NCI-H2029 (cell line): ENCODE results near the gene LYPD6.
A peak's percentile ranks its signal among the peaks of the same experiment; 100 is the strongest.

Experiments used
- DNase-seq: peaks from one replicate; lab custom pipeline; 2025; lab: John Stamatoyannopoulos, UW

The LYPD6 gene

GRCh38 chr2:149353421-149353820 lies 23.0 kb downstream of the LYPD6 start:
- no peak for DNase-seq

- DNase-seq, result no peak
Observed at GRCh38 chr2:149355716-149356422, 25.5 kb downstream of the LYPD6 start.

GRCh38 chr2:149357058-149357457 lies 26.7 kb downstream of the LYPD6 start:
- DNase-seq, result no peak

GRCh38 chr2:149360106-149360505 lies 29.7 kb downstream of the LYPD6 start:
- DNase-seq, result no peak

DNA sequence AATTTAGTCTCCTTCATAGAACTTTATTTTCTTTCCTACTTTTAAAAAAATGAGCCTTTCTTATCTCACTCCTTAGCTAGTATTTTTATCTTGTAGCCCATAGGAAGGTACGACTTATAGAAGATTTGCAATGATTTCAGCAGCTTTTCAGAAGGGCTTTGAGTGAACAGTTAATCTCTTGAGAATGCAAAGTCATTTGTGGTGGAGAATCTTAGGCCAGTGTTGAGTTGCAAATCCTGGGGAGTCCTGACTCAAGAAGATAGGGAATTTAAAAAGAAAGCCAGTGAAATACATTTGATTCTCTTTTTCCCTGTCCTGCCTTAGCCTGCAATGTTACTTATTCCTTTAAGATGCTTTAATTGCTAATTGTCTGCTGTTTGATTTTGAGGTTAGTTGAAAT lies 33.6 kb downstream of the LYPD6 start:
- DNase-seq, result no peak

DNA sequence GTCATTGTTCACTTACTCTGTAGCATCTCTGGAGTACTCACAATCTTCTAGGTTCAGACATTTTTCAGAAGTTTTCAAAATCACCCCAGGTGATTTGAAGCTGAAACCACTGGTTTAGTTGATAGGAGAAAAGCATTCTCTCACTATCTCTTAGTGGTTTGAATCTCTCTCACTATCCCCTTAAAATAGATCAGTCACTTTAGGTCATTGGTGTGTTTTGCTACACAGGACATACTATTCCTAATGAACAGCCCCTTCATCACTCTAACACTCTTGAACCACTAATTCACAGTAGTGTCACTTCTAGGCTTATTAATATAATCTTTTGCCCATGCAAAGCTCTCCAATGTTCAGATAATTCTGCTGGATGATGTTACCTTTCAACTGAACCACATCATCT lies 34.5 kb downstream of the LYPD6 start:
- DNase-seq, result no peak

GRCh38 chr2:149365931-149366583 lies 35.7 kb downstream of the LYPD6 start:
- peak; percentile 88 for DNase-seq

DNA sequence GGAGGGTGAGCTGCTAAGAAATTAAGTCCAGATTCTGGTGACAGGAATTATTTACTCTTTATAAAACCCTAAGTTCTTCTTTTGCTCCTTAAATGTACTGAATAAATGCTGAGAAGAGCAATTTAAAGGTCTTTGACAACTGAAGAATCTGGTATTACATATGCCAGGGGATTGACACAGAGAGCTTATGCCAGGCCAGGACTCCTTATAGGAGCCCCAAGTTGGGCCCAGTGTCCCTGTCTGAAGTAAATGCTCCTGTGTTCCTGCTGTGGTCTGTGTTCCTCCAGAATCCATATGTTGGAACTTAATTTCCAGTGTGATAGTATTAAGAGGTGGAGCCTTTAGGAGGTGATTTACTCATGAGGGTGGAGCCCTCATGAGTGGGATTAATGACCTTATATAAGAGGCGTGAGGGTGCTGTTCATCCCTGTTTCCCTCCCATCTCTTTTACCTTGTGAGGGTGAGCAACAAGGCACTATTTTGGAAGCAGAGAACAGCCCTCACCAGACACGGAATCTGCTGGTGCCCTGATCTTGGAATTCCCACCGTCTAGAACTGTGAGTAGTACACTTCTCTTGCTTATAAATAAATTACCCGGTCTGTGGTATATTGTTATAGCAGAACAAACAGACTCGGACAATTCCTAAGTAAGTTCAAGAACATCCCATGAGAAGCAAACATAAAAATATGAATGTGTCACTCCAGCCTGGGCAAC lies 39.8 kb downstream of the LYPD6 start:
- no peak for DNase-seq

DNA sequence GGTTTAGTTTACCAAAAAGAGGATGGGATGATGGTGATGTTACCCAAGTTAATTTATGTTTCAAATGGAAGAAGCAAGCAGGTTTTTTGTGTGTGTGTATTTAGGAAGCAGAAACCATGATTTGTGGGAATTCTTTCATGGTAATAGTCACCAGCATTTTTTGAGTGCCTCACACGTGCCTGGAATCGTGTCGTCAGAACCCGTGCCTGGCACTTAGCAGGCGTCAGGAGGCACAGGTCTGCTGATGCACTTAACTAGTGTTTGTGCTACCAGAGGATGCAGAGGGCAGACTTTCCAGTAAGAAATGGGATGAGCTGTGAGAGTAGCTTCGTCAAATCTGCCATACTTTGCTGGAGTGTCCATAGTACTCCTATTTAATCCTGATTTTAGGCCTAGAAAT lies 41.1 kb downstream of the LYPD6 start:
- no peak for DNase-seq

GRCh38 chr2:149375801-149376361 lies 45.5 kb downstream of the LYPD6 start:
- no peak for DNase-seq

DNA sequence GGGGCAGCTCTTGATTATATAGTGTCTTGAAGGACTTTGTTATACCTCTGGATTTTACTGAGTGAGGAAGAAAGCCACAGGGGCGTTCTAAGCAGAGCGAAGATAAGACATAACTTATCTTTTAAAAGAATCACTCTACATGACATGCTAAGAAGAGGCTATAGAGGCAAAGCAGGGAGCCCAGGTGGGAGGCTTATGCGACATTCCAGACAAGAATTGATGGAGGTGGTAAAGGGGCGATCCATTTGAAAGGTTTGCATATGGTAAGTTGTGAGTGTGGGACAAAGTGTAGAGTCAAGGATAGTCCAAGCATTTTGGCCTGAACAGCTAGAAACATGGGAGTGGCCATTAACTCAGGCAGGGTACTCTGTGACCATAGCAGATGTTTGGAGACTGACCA lies 49.8 kb downstream of the LYPD6 start:
- DNase-seq, result no peak

- DNase-seq, result no peak
Observed at GRCh38 chr2:149383340-149383739, 53.0 kb downstream of the LYPD6 start.

DNA sequence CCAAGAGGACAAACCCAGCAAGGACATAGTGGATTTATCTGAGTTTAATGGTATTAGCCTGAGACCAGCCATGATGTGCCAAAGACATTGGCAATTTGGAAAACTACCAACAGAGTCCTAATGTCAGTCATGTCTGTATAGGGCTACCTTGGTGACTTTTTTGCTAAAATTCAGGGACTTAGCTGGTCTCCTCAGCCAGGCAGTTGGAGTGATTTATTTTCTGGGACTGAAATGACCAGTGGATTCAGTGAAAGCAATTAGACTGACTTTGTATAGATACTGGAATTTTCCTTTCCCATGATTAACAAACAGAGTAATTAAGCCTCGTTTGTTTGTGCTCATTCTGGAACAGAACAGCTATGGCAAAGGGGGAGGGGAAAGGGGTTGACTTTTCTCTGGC lies 55.0 kb downstream of the LYPD6 start:
- no peak for DNase-seq

DNA sequence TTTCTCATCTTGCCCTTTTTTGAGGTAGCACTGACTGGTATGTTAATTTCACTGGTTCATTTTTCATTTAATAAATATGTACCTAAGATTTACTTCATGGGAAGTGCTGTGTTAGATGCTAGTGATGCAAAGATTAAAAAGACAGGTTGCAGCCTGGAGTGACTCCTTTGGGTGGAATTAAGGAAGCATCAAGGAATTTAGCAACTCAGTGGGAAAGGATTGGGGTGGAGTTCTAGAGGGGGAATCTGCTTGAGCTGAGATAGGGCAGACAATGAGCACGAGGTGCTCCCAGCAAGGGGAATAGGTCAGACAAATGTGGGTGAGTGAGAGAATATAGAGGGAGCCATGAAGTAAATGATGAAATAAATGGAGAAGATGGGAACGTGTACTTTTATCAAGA lies 57.0 kb downstream of the LYPD6 start:
- DNase-seq, result no peak

- no peak for DNase-seq
Observed at GRCh38 chr2:149388120-149388816, 57.9 kb downstream of the LYPD6 start.

GRCh38 chr2:149389506-149390167 lies 59.2 kb downstream of the LYPD6 start:
- no peak for DNase-seq

GRCh38 chr2:149393614-149394013 lies 63.2 kb downstream of the LYPD6 start:
- DNase-seq, result no peak

DNA sequence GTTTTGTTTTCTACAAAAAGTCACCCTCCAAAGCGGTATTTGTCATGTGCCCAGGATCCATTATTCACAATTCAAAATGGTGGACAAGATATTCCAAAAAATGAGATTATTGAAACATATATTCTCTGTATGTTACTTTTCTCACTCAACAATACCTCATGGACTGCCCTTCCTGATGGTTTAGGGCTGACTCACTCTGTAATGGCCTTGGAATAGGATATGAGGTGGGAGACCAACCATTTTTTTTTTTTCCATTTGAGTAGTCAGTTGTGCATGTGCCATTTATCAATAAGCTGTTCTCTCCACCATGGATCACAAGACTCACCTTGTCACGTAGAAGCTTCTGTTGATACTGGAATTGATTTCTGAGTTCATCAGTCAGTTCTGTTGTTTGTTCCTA lies 64.5 kb downstream of the LYPD6 start:
- DNase-seq, result no peak

GRCh38 chr2:149399934-149400615 lies 69.7 kb downstream of the LYPD6 start:
- peak; percentile 73 for DNase-seq

DNA sequence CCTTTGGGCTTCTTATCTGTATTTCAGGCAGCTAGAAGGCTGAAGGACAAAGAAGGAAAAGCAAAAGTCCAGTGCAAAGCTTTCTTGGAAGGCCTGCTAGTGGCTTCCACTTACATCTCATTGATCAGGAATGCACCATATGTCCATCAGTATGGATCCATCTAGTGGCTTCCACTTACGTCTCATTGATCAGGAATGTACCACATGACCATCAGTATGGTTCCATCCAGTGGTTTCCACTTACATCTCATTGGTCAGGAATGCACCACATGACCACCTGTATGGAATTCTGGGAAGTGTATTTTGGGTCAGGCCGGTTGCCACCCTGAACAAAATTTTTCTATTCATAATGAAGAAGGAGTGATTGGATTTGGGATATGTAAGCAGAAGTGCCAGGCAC lies 70.6 kb downstream of the LYPD6 start:
- DNase-seq, result no peak

DNA sequence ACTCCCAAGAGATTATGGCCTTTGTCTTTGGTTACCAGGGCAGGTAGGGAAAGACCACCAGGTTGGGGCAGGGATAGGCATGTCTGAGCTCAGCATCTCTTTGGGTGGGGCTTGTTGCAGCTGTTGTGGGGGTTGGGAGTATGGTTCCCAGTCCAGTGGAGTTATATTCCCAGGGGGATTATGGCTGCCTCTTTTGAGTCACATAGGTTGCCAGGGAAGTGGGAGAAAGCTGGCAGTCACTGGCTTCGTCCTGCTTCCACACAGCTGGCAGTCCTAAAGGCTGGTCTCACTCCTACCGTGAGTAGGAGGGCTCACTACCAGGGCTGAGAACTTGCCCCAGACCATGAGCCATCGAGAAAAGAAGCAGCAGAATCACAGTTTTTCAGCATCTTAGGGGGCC lies 79.1 kb downstream of the LYPD6 start:
- no peak for DNase-seq
